GM12864 (cell line): Measurements from ENCODE around the gene PLXNB2.
A peak's percentile ranks its signal among the peaks of the same experiment; 100 is the strongest.

Experiments used
- DNase-seq: peaks from one replicate; pipeline ENCODE4 v3.0.0-alpha.2; 2011; ENCODE audit warnings: low read depth
- H3K4me3 ChIP-seq: 2 replicates; pipeline ENCODE4 v1.5.1; 2011; ENCODE audit warnings: mild to moderate bottlenecking, low read depth, low read length, control low read depth
- CTCF ChIP-seq: IDR thresholded peaks from 2 replicates; pipeline ENCODE4 v1.5.1; 2011; ENCODE audit warnings: low read depth, mild to moderate bottlenecking, moderate library complexity, low read length, control low read depth, inconsistent platforms; ENCODE audit errors: missing control alignments

PLXNB2 gene

GRCh38 chr22:50296658-50297490 is 10.6 kb downstream of the PLXNB2 start:
- no peak for TF ChIP-seq CTCF

DNA sequence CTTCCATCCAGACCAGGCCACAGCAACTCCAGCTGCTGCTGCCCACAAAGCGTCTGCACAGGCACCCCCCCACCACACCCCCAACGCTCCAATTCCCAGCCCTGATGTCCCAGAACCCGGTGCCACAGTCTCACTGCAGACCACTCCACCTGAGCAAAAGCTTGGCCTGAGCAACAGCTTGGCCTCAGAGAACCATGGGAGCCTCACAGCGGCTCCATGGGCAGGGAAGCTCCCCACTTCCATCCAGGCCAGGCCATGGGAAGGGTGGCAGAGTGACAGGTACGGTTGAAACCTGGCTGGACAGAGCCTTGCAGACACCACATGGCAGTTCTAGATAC is 13.2 kb downstream of the PLXNB2 start:
- no peak for DNase-seq
- no peak for TF ChIP-seq CTCF
- H3K4me3 ChIP-seq: no peak overlapping the region

More at GRCh38 chr22:50296658-50297490, 10.6 kb downstream of the PLXNB2 start:
- no peak overlapping the region for H3K4me3 ChIP-seq
- DNase-seq: no peak

- no peak for TF ChIP-seq CTCF
- no peak for DNase-seq
- no peak overlapping the region; the same call in 1 of the 2 replicates for H3K4me3 ChIP-seq
Measured at GRCh38 chr22:50293441-50294318, 13.8 kb downstream of the PLXNB2 start.

- DNase-seq: no peak
- TF ChIP-seq CTCF: no peak
- H3K4me3 ChIP-seq: peak overlapping the region; percentile 3; the same call in 1 of the 2 replicates
Measured at GRCh38 chr22:50292643-50293440, 14.6 kb downstream of the PLXNB2 start.

GRCh38 chr22:50289942-50290630 is 17.4 kb downstream of the PLXNB2 start:
- no peak for DNase-seq
- no peak for TF ChIP-seq CTCF
- no peak overlapping the region for H3K4me3 ChIP-seq
